HS-27A (cell line): Measurements from ENCODE around the gene DNAJC11.
"Not testable (repeated sequence)": the region's sequence is repeated elsewhere in the genome, so short reads cannot be mapped to it uniquely, and the experiment has no call there.

Experiments
- DNase-seq: peaks from one replicate; pipeline ENCODE4 v3.0.0-alpha.2; 2012; ENCODE audit warnings: low read depth, missing footprints

Gene DNAJC11

GRCh38 chr1:6651909-6652308, 49.7 kb downstream of the DNAJC11 start:
- DNase-seq: no peak

- DNase-seq: no peak
Observed at GRCh38 chr1:6648556-6648955, 53.1 kb downstream of the DNAJC11 start.

- no peak for DNase-seq
Observed at GRCh38 chr1:6646499-6647148, 55.0 kb downstream of the DNAJC11 start.

GRCh38 chr1:6645018-6645417, 56.6 kb downstream of the DNAJC11 start:
- no peak for DNase-seq

GRCh38 chr1:6640867-6641266, 60.7 kb downstream of the DNAJC11 start:
- DNase-seq: not testable (repeated sequence)

GRCh38 chr1:6638226-6638625, 63.4 kb downstream of the DNAJC11 start:
- no peak for DNase-seq

GRCh38 chr1:6637770-6638169, 63.8 kb downstream of the DNAJC11 start:
- no peak for DNase-seq

GRCh38 chr1:6636778-6637177, 64.8 kb downstream of the DNAJC11 start:
- not testable (repeated sequence) for DNase-seq

GRCh38 chr1:6635910-6636760, 65.5 kb downstream of the DNAJC11 start:
- no peak for DNase-seq

- DNase-seq: no peak
Observed at GRCh38 chr1:6635161-6635909, 66.3 kb downstream of the DNAJC11 start.

GRCh38 chr1:6634371-6635052, 67.1 kb downstream of the DNAJC11 start:
- DNase-seq: no peak

- DNase-seq: no peak
Observed at GRCh38 chr1:6632588-6633514, 68.8 kb downstream of the DNAJC11 start.

GRCh38 chr1:6631058-6631457, 70.6 kb downstream of the DNAJC11 start:
- DNase-seq: no peak

- no peak for DNase-seq
Observed at GRCh38 chr1:6630027-6630426, 71.6 kb downstream of the DNAJC11 start.

GRCh38 chr1:6628971-6629479, 72.6 kb downstream of the DNAJC11 start:
- no peak for DNase-seq

- DNase-seq: no peak
Observed at GRCh38 chr1:6627841-6628545, 73.6 kb downstream of the DNAJC11 start.

GRCh38 chr1:6627031-6627430, 74.6 kb downstream of the DNAJC11 start:
- DNase-seq: no peak

GRCh38 chr1:6625584-6626149, 75.9 kb downstream of the DNAJC11 start:
- DNase-seq: no peak

GRCh38 chr1:6624710-6625583, 76.7 kb downstream of the DNAJC11 start, which contains the start of gene THAP3:
THAP3 (plus strand) TSS chr1:6624868; CDS start chr1:6625219, 351 bp downstream.
- DNase-seq: peak; percentile 43
